ENCODE data around the gene PPM1L.

- TF ChIP-seq MTERF4 (CRISPR knock-in tag; IDR thresholded peaks at IDR 0.05) (no peak), ZNF280B (CRISPR knock-in tag; IDR thresholded peaks at IDR 0.05; ENCODE audit: borderline replicate concordance) (no peak), ZBTB40 (IDR thresholded peaks at IDR 0.05) (no peak), ZBTB40 (CRISPR knock-in tag; IDR thresholded peaks at IDR 0.05) (no peak), CEBPG (CRISPR knock-in tag; IDR thresholded peaks at IDR 0.05) (no peak)
These were observed 930 bp upstream of the PPM1L start for GRCh38 chr3:160754855-160755747.

All from HepG2 (cell line).